GM19193 (cell line): Measurements from ENCODE around the gene EPN3.

Experiments used
- POLR2A ChIP-seq: IDR thresholded peaks from 4 replicates; pipeline ENCODE4 v1.6.1; 2011; ENCODE audit not compliant: insufficient read depth, insufficient read length; ENCODE audit errors: extremely low read depth

The EPN3 gene

DNA sequence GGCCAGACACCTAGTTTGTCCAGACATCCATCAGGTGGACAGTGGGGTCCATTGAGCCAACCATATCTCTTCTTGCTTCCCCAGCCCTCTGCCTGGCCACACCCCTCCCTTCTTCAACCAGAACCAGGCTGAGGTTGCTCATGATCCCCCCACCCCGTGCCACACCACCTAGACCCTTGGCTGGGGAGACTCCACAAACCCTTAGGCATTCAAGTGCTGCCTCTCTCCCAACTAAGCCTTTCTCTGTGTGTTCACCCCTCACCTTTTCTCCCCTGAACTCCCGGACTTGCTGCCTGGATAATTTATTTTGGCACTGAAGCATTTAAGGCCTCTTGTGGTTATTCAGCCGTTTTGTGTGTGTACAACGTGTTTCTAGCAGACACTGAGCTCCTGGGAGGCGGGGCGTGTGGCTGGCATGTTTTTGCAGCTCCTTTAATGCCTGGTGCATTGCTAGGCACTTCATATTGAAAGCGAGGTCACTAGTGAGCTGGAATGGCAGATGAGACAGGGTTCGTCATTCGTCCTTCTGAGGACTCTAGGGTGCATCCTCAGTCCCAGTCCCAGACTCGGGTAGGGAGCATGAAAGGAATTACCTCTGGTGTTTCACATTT lies 56.7 kb downstream of the EPN3 start:
- no peak for TF ChIP-seq POLR2A

DNA sequence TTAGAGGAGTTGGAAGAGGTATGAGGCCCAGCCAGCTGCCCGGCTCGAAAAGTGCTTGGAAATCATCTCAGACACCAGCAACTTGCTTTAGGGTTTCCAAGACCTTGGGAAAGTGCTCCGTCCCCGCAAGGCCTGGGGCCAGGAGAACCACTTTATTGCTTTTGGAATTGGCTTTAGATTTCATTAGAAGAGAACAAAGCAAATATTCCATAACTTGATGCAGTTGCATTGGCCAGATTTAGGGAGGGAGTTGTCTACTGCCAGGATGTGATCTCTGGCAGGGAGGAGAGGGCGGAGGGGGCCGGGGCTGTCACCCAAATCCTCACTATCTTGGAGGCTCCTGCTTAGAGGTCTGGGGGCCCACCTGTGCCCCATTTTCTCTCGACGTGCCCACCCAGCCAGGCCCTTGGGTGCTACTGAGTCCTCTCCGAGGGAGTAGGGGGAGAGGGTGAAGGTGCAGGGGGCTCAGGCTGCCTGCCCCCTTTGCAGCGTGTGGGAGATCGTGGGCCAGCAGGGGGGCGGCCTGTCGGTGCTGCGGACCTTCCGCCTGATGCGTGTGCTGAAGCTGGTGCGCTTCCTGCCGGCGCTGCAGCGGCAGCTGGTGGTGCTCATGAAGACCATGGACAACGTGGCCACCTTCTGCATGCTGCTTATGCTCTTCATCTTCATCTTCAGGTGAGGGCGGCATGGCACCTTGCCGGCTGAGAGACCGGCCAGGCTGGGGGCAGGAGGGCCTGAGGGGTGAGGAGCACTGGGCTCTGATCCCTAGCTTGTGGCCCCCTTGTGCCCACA lies 58.6 kb downstream of the EPN3 start:
- TF ChIP-seq POLR2A = no peak

DNA sequence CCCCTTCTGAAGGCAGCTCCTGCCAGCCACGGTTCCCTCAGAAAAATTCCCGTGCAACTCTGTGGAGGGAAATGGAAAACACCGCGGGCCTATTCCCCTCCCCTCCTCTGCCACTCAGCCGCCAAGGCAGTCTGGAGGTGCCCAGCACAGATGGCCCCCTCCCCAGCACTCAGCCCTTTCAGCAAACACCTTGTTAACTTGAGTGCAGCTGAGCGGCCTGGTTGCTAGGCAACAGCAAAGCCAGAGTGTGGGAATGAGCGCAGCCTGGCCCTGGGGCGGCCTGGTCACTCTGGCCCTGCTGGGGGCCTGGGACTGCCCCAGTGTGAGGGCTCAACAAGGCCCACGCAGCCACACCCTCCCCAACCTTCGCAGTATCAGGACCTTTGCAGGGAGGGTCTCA lies 60.8 kb downstream of the EPN3 start:
- TF ChIP-seq POLR2A = no peak
